ENCODE measurements around the gene SHC3.

SHC3 gene

GRCh38 chr9:88996921-88997235, 181.7 kb downstream of the SHC3 start:
- DNase-seq = no peak

GRCh38 chr9:88996046-88996920, 182.3 kb downstream of the SHC3 start:
- DNase-seq = no peak

- DNase-seq = no peak
These were observed 183.0 kb downstream of the SHC3 start for GRCh38 chr9:88995627-88996026.

- DNase-seq = no peak
These were observed 183.4 kb downstream of the SHC3 start for GRCh38 chr9:88995200-88995577.

- no peak for DNase-seq
These were observed 184.0 kb downstream of the SHC3 start for GRCh38 chr9:88994469-88995199.

- no peak for DNase-seq
These were observed 184.7 kb downstream of the SHC3 start for GRCh38 chr9:88993871-88994460.

- no peak for DNase-seq
These were observed 185.3 kb downstream of the SHC3 start for GRCh38 chr9:88993327-88993726.

- DNase-seq = peak in 1 of 2 experiments; percentile 5
These were observed 186.1 kb downstream of the SHC3 start for GRCh38 chr9:88992556-88992955.

- peak; percentile 41 to 62 for DNase-seq
These were observed 187.3 kb downstream of the SHC3 start, which contains the start of gene S1PR3 for GRCh38 chr9:88991066-88992034. S1PR3 (plus strand) TSS chr9:88991468; CDS start chr9:89001201, 9,733 bp downstream.

GRCh38 chr9:88990729-88991065, 187.9 kb downstream of the SHC3 start:
- no peak for DNase-seq

- DNase-seq = no peak
These were observed 188.4 kb downstream of the SHC3 start for GRCh38 chr9:88990041-88990728.

- peak; percentile 29 to 30 for DNase-seq
These were observed 189.6 kb downstream of the SHC3 start for GRCh38 chr9:88988796-88989641.

GRCh38 chr9:88987661-88988060, 191.0 kb downstream of the SHC3 start:
- DNase-seq = no peak

- no peak for DNase-seq
These were observed 191.8 kb downstream of the SHC3 start for GRCh38 chr9:88986776-88987175.

- DNase-seq = no peak
These were observed 193.0 kb downstream of the SHC3 start for GRCh38 chr9:88985616-88986015.

GRCh38 chr9:88984543-88984883, 194.1 kb downstream of the SHC3 start:
- DNase-seq = no peak

- no peak for DNase-seq
These were observed 194.6 kb downstream of the SHC3 start for GRCh38 chr9:88983865-88984542.

GRCh38 chr9:88980740-88981203, 197.8 kb downstream of the SHC3 start:
- DNase-seq = no peak

GRCh38 chr9:88979791-88980190, 198.8 kb downstream of the SHC3 start:
- DNase-seq = no peak

GRCh38 chr9:88979021-88979420, 199.6 kb downstream of the SHC3 start:
- DNase-seq = no peak

GRCh38 chr9:88978034-88978433, 200.6 kb downstream of the SHC3 start:
- no peak for DNase-seq

Data from activated T-cell treated with anti-CD3 and anti-CD28 coated beads, Interleukin-2, amount 50 U/mL, for 48 hours (primary cell).